Activated T-helper 2 cell treated with anti-CD3 and anti-CD28 coated beads, Interferon-gamma antibody, Interleukin-2, Interleukin-4, amounts not matched to agents 10 μg/mL and 5 μg/mL and 100 μg/mL, durations not matched to agents 14 hours and 24 hours and 36 hours (primary cell): ENCODE measurements around the gene CNTRL. TPM values are rescaled to one million over a fixed set of nuclear protein-coding genes. Genes with fewer than 3 reads are reported as not detected.
"Not testable (repeated sequence)": the region's sequence is repeated elsewhere in the genome, so short reads cannot be mapped to it uniquely, and the experiment has no call there.

Source experiments
- DNase-seq: peaks from one replicate; pipeline ENCODE4 v3.0.0; 2021; ENCODE audit warnings: low spot score
- H3K27ac Mint-ChIP-seq: one replicate; pipeline ENCODE4 v1.8.0; 2021; ENCODE audit warnings: mixed read lengths
- H3K27me3 Mint-ChIP-seq: one replicate; pipeline ENCODE4 v1.8.0; 2021; ENCODE audit warnings: low read depth, mixed read lengths
- H3K36me3 Mint-ChIP-seq: one replicate; pipeline ENCODE4 v1.8.0; 2021; ENCODE audit warnings: low read depth, mixed read lengths
- H3K4me1 Mint-ChIP-seq: one replicate; pipeline ENCODE4 v1.8.0; 2021; ENCODE audit warnings: low read depth, mixed read lengths
- H3K4me3 Mint-ChIP-seq: one replicate; pipeline ENCODE4 v1.8.0; 2021; ENCODE audit warnings: low read depth, mild to moderate bottlenecking, moderate library complexity, mixed read lengths
- H3K9me3 Mint-ChIP-seq: one replicate; pipeline ENCODE4 v1.8.0; 2021; ENCODE audit warnings: mixed read lengths
- intact Hi-C: fragments of 100-400 bp; cut with micrococcal nuclease; formaldehyde crosslinking; loops from one replicate; pipeline ENCODE4 v1.15.1; 2023
- total RNA-seq: library from RNA; stranded (reverse); gene quantifications from 2 replicates; pipeline ENCODE4 v1.2.3, GENCODE V29; 2022

Gene CNTRL
- total RNA-seq, 1 donor from 2014 or later: 68.4 TPM

DNA sequence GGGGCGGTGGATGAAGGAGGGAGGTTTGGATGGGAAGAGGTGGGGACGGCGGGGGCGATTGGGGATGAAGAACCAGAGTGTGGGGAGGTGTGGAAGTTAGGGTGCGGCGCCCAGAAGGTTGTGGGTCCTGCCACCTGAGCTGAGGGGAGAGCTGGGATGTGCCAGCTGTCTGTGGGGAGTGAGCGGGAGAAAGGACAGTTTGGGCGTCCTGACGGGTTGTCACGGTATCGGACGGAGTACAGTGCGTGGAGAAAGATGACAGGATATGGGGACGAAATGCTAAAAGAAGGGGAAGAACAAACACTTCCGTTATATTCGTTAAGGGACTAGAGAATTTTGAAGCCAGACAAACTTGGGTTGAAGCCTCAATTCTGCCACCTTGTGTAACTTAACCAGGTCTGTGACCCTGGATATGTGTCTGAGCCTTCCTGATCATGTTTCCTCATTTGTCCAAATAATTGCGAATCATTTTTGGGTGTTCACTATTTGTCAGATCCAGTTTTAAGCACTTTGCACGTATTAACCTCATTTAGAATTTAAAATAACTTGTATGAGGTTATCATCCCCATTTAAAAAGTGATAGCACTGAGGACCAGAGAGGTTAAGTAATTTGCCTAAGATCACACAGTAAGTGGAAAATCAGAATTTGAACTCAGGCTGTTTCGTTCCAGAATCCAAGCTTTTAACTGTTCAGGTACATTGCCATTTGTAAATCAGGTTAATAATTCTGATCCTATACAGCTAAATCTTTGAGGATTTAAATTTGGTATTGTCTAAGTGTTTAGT, 689 bp downstream of the CNTRL start:
- Mint-ChIP-seq H3K27me3 (no peaks in the 10 kb centered on the region), H3K4me3 (peak overlapping the region; percentile 100), H3K36me3 (peaks cover 14% of the 10 kb centered on the region), H3K9me3 (peaks cover 1% of the 10 kb centered on the region), H3K4me1 (peaks cover 34% of the 10 kb centered on the region), H3K27ac (peak overlapping the region; percentile 98)
- DNase-seq: no peak
- intact Hi-C loops: loop anchor here (2.0 kb wide), 2 partner anchors 149 to 231 kb away; partner anchors contain the start of gene TRAF1

DNA sequence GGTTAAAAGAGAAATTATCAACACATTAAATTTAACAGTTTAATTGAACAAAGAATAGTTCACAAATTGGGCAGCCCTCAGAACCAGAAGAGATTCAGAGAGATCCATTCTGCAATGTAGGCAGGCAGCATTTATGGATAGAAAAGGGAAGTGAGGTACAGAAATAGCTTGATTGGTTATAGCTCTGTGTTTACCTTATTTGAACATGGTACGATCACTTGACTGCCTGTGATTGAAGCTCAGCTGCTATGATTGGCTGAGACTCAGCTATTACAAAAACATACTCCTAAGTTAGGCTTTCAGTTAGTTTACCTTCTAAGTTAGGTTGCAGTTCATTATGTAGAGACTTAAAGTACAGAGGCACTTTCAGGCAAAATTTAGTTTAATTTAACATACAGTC, 7.3 kb downstream of the CNTRL start:
- peaks cover 50% of the 10 kb centered on the region for H3K36me3 Mint-ChIP-seq
- peaks cover 19% of the 10 kb centered on the region for H3K4me1 Mint-ChIP-seq
- DNase-seq: no peak
- no peaks in the 10 kb centered on the region for H3K27me3 Mint-ChIP-seq
- H3K4me3 Mint-ChIP-seq: no peak overlapping the region
- intact Hi-C loops: no loop called here
- no peaks in the 10 kb centered on the region for H3K9me3 Mint-ChIP-seq
- H3K27ac Mint-ChIP-seq: no peak overlapping the region

DNA sequence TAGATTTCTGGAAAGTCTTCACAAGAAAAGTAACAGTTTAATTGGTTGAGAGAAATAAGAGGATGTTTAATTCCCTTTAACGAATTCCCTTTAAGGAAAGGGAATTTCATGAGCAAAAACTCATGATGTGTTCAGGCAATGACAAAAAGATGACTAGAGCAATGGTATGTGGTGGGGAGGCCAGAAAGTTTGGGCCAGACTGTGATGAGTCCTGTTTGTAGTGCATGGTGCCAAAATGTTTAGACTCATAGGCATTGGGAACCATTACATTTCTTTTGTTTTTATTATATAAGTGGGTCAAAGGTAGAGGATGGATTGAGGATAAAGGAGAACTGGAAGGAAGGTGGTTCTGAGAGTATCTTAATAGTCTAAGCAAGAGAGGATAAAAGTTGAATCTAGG, 10.9 kb downstream of the CNTRL start:
- no peak for DNase-seq
- Mint-ChIP-seq H3K27me3 (no peaks in the 10 kb centered on the region), H3K9me3 (no peaks in the 10 kb centered on the region), H3K4me3 (no peak overlapping the region), H3K27ac (no peak overlapping the region), H3K36me3 (peaks cover 61% of the 10 kb centered on the region), H3K4me1 (peaks cover 28% of the 10 kb centered on the region)
- intact Hi-C loops: no loop called here

GRCh38 chr9:121088576-121088975, 13.8 kb downstream of the CNTRL start:
- intact Hi-C loops: no loop called here
- no peaks in the 10 kb centered on the region for H3K27me3 Mint-ChIP-seq
- no peaks in the 10 kb centered on the region for H3K9me3 Mint-ChIP-seq
- H3K4me1 Mint-ChIP-seq: peaks cover 21% of the 10 kb centered on the region
- H3K27ac Mint-ChIP-seq: no peak overlapping the region
- H3K4me3 Mint-ChIP-seq: no peak overlapping the region
- DNase-seq: no peak
- H3K36me3 Mint-ChIP-seq: peaks cover 64% of the 10 kb centered on the region

GRCh38 chr9:121090743-121091142, 16.0 kb downstream of the CNTRL start:
- DNase-seq, H3K27ac Mint-ChIP-seq, H3K9me3 Mint-ChIP-seq, H3K27me3 Mint-ChIP-seq, H3K4me3 Mint-ChIP-seq, intact Hi-C loops: not testable (repeated sequence)
- Mint-ChIP-seq H3K36me3 (peaks cover 75% of the 10 kb centered on the region), H3K4me1 (peaks cover 23% of the 10 kb centered on the region)

GRCh38 chr9:121095057-121095456, 20.3 kb downstream of the CNTRL start:
- no peak for DNase-seq
- intact Hi-C loops: no loop called here
- Mint-ChIP-seq H3K27ac (no peak overlapping the region), H3K9me3 (peaks cover 17% of the 10 kb centered on the region), H3K36me3 (peaks cover 86% of the 10 kb centered on the region), H3K4me1 (peaks cover 7% of the 10 kb centered on the region), H3K27me3 (no peaks in the 10 kb centered on the region), H3K4me3 (no peak overlapping the region)

- Mint-ChIP-seq H3K4me3 (no peak overlapping the region), H3K9me3 (peaks cover 44% of the 10 kb centered on the region), H3K27me3 (no peaks in the 10 kb centered on the region), H3K36me3 (peaks cover 93% of the 10 kb centered on the region), H3K27ac (no peak overlapping the region), H3K4me1 (peaks cover 7% of the 10 kb centered on the region)
- intact Hi-C loops: no loop called here
- DNase-seq: no peak
Measured at GRCh38 chr9:121098567-121099198, 23.9 kb downstream of the CNTRL start.

DNA sequence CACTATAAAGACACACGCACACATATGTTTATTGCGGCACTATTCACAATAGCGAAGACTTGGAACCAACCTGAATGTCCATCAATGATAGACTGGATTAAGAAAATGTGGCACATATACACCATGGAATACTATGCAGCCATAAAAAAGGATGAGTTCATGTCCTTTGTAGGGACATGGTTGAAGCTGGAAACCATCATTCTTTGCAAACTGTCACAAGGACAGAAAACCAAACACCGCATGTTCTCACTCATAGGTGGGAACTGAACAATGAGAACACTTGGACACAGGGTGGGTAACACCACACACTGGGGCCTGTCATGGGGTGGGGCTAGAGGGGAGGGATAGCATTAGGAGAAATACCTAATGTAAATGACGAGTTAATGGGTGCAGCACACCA, 29.3 kb downstream of the CNTRL start:
- intact Hi-C loops, H3K4me3 Mint-ChIP-seq, H3K27me3 Mint-ChIP-seq, DNase-seq, H3K27ac Mint-ChIP-seq: not testable (repeated sequence)
- H3K9me3 Mint-ChIP-seq: peaks cover 37% of the 10 kb centered on the region
- H3K4me1 Mint-ChIP-seq: peaks cover 19% of the 10 kb centered on the region
- H3K36me3 Mint-ChIP-seq: peaks cover 82% of the 10 kb centered on the region

DNA sequence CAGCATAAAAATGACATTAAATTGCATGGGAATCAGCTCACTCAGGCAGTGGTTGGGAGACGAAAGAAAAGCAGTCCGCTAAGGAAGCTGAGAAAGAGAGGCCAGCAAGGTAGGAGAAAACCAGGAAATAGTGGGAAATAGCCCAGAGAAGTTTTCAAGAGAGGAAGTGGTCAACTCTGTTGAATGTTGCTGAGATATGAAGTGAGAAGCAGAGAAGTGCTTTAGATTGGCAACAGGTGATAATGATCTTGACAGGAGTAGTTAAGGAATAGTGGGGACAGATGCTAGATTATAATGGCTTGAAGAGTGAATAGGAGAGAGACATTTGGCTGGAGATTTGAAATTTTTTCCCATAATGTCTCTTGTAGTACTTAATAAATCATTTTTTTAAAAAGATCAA, 30.8 kb downstream of the CNTRL start:
- H3K4me1 Mint-ChIP-seq: peaks cover 23% of the 10 kb centered on the region
- H3K36me3 Mint-ChIP-seq: peaks cover 75% of the 10 kb centered on the region
- DNase-seq: no peak
- peak overlapping the region; percentile 25 for H3K27ac Mint-ChIP-seq
- H3K27me3 Mint-ChIP-seq: no peaks in the 10 kb centered on the region
- no peak overlapping the region for H3K4me3 Mint-ChIP-seq
- H3K9me3 Mint-ChIP-seq: peaks cover 22% of the 10 kb centered on the region
- intact Hi-C loops: no loop called here

GRCh38 chr9:121107029-121107428, 32.3 kb downstream of the CNTRL start:
- intact Hi-C loops: no loop called here
- Mint-ChIP-seq H3K4me1 (peaks cover 26% of the 10 kb centered on the region), H3K36me3 (peaks cover 73% of the 10 kb centered on the region), H3K4me3 (no peak overlapping the region), H3K9me3 (peaks cover 7% of the 10 kb centered on the region), H3K27ac (no peak overlapping the region), H3K27me3 (no peaks in the 10 kb centered on the region)
- no peak for DNase-seq

GRCh38 chr9:121107881-121108280, 33.1 kb downstream of the CNTRL start:
- Mint-ChIP-seq H3K4me1 (peaks cover 26% of the 10 kb centered on the region), H3K4me3 (no peak overlapping the region), H3K27me3 (no peaks in the 10 kb centered on the region), H3K9me3 (no peaks in the 10 kb centered on the region), H3K27ac (no peak overlapping the region), H3K36me3 (peaks cover 70% of the 10 kb centered on the region)
- intact Hi-C loops: no loop called here
- no peak for DNase-seq

- Mint-ChIP-seq H3K4me1 (peaks cover 18% of the 10 kb centered on the region), H3K9me3 (no peaks in the 10 kb centered on the region), H3K27ac (peak overlapping the region; percentile 35), H3K36me3 (peaks cover 72% of the 10 kb centered on the region), H3K4me3 (no peak overlapping the region), H3K27me3 (no peaks in the 10 kb centered on the region)
- intact Hi-C loops: no loop called here
- DNase-seq: no peak
Measured at GRCh38 chr9:121115466-121115865, 40.7 kb downstream of the CNTRL start.

DNA sequence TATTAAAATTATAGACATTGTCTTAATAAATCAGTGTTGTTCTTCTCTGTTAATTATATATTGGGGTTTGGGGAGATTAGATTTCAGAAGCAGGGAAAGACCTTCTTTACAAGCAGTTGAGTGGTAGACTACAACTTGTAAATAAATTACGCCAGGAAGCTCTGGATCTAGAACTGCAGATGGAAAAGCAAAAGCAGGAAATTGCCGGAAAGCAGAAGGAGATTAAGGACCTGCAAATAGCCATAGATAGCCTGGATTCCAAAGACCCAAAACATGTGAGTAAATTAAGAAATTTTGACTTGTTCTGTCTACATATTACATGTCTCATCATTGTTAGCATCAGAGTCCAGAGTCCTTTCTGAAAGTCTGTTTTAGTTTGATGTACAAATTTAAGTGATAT, 43.5 kb downstream of the CNTRL start:
- no peaks in the 10 kb centered on the region for H3K27me3 Mint-ChIP-seq
- no peak overlapping the region for H3K4me3 Mint-ChIP-seq
- intact Hi-C loops: no loop called here
- H3K27ac Mint-ChIP-seq: no peak overlapping the region
- H3K9me3 Mint-ChIP-seq: no peaks in the 10 kb centered on the region
- H3K36me3 Mint-ChIP-seq: peaks cover 58% of the 10 kb centered on the region
- H3K4me1 Mint-ChIP-seq: peaks cover 37% of the 10 kb centered on the region
- no peak for DNase-seq
